ENCODE measurements around the gene CALCB. TPM values are rescaled to one million over a fixed set of nuclear protein-coding genes. Genes with fewer than 3 reads are reported as not detected.

CALCB gene
- total RNA-seq, 3 donors from 2014 or later, result not detected

DNA sequence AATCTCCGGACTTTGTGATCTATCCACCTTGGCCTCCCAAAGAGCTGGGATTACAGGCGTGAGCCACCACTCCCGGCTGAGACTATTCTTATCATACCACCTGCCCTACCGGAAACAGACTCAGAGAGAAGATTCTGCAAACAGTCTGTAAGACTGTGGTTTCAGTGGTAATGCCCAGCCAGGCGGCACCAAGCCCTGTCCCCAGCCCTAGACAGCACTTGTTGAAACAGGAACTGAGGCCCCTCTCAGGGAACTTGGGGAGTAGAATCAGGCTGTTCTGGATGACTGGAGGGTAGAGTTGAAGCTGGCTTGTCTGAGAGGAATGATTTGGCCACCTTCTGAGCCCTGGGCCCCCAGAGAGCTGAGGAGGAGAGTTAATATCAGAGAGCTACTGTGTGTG lies 40.0 kb downstream of the CALCB start:
- H3K27ac ChIP-seq, result no peak overlapping the region
- H3K9me3 ChIP-seq, result no peaks in the 10 kb centered on the region
- H3K27me3 ChIP-seq, result peaks cover 0 to 30% of the 10 kb centered on the region in 2 donors
- no peak overlapping the region for H3K4me3 ChIP-seq
- DNase-seq (ENCODE audit: low spot score in 2 of 2), result no peak
- TF ChIP-seq POLR2AphosphoS5 (IDR thresholded peaks at IDR 0.05), result no peak
- TF ChIP-seq, protein P1, sequence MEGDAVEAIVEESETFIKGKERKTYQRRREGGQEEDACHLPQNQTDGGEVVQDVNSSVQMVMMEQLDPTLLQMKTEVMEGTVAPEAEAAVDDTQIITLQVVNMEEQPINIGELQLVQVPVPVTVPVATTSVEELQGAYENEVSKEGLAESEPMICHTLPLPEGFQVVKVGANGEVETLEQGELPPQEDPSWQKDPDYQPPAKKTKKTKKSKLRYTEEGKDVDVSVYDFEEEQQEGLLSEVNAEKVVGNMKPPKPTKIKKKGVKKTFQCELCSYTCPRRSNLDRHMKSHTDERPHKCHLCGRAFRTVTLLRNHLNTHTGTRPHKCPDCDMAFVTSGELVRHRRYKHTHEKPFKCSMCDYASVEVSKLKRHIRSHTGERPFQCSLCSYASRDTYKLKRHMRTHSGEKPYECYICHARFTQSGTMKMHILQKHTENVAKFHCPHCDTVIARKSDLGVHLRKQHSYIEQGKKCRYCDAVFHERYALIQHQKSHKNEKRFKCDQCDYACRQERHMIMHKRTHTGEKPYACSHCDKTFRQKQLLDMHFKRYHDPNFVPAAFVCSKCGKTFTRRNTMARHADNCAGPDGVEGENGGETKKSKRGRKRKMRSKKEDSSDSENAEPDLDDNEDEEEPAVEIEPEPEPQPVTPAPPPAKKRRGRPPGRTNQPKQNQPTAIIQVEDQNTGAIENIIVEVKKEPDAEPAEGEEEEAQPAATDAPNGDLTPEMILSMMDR (IDR thresholded peaks at IDR 0.05), result no peak
- no peak for TF ChIP-seq POLR2A (IDR thresholded peaks at IDR 0.05)
- no peaks in the 10 kb centered on the region for H3K36me3 ChIP-seq
- intact Hi-C loops (cut with DNase I; ENCODE audit: low total_unique reads), result no loop called here
- no peaks in the 10 kb centered on the region for H3K4me1 ChIP-seq

DNA sequence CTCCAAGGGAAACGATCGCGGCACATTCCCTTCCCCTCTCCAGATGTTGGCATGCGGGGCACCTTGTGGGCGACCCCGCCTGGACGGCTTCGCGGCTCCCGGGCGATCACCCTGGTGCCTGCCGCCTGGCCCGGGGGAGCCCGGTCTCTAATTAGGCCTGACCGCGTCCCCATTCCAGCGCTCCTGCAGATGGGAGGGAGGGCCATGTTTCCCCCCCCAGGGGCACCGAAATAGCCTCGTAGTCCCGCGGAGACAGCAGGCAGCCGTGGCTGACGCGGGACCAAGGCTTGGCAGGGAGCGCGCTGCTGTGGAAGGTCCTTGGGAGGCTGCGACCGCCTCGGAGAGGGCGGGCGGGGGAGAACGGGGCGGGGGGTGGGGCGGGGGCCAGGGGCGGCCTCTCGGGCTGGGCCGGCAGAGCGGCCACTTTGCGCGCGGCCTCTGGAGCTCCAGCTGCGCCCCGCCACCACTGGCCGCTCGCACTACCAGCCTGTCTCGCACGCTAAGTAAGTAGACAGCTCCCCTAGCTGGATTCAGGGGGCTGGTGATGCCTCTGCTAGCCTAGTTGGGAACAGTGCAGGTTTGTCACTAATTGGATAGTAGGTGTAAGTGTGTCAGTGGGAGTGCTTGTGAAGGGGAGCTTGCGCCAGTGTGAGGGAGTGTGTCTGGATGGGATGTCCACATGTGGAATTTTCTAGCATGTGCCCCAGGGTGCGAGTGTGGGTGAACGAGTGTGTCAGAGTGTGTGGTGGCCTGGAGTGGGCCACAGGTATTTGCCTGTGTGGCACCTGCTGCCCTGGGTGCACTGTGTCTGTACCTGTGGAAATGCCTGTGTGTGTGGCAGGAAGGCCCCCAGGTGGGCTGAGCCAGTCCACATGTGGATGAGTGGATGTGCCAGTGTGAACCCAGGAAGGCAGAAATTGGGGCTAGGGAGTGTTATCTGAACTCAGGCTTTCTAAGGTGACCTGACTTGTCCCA lies 41.4 kb downstream of the CALCB start, which contains the start of gene INSC:
TSS of gene INSC (plus strand) at position 423 of the 975 bp plus-strand sequence. CDS start 34,252 bp downstream, outside the sequence.
- H3K9me3 ChIP-seq, result no peaks in the 10 kb centered on the region
- H3K4me1 ChIP-seq, result no peaks in the 10 kb centered on the region
- no peaks in the 10 kb centered on the region for H3K36me3 ChIP-seq
- peaks cover 0 to 30% of the 10 kb centered on the region in 2 donors for H3K27me3 ChIP-seq
- peak within 1 kb of the TSS; percentile 9 to 51 (median 44) for H3K4me3 ChIP-seq
- intact Hi-C loops (cut with DNase I; ENCODE audit: low total_unique reads), result no loop called here
- TF ChIP-seq POLR2AphosphoS5 (IDR thresholded peaks at IDR 0.05) (no peak), POLR2A (IDR thresholded peaks at IDR 0.05) (no peak)
- TF ChIP-seq, protein P1 (IDR thresholded peaks at IDR 0.05), result no peak
- DNase-seq (ENCODE audit: low spot score in 2 of 2), result no peak
- H3K27ac ChIP-seq, result no peak within 1 kb of the TSS

DNA sequence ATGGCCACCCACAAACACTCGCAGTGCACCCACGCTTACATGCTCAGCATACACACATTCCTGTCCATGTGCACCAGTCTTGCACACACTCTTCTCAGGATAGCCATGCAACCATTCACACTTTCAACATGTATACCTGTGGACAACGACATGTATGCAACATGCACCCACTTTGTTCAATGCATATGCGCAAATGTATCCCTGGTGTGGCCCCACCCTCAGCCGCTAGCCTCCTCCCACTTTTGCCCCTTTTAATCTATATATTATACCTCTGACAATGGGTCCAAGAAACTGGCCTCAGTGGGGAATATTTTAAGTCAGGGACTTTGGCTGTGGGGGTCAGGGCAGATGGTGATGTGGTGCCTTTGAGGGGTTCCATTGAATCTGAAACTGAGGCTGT lies 42.3 kb downstream of the CALCB start:
- TF ChIP-seq POLR2AphosphoS5 (IDR thresholded peaks at IDR 0.05), result no peak
- no peak for TF ChIP-seq POLR2A (IDR thresholded peaks at IDR 0.05)
- TF ChIP-seq, protein P1 (IDR thresholded peaks at IDR 0.05), result no peak
- no peaks in the 10 kb centered on the region for H3K36me3 ChIP-seq
- H3K9me3 ChIP-seq, result no peaks in the 10 kb centered on the region
- intact Hi-C loops (cut with DNase I; ENCODE audit: low total_unique reads), result no loop called here
- DNase-seq (ENCODE audit: low spot score in 2 of 2), result no peak
- H3K4me3 ChIP-seq, result no peak overlapping the region
- H3K27me3 ChIP-seq, result peaks cover 0 to 30% of the 10 kb centered on the region in 2 donors
- H3K27ac ChIP-seq, result no peak overlapping the region
- no peaks in the 10 kb centered on the region for H3K4me1 ChIP-seq

DNA sequence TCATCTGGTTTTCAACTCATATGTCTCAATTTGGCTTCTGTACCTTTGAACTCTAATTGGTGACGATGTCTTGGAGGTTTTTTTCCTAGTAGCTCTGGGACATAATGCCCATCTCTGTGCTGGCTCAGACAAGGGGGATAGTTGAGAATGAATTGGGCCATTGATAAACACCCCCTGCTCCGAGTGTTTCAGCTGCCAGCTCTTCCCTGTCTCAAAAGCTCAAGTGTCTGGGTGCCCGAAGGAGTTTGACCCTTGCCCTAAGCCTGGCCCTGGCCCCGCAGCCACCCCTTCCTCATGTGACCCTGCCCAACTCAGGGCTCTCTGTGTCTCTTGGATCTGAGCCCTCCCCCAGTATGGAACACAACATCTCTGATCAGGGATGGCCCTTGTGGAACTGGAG lies 44.4 kb downstream of the CALCB start:
- Histone ChIP-seq H3K4me3 (no peak overlapping the region), H3K9me3 (no peaks in the 10 kb centered on the region), H3K36me3 (no peaks in the 10 kb centered on the region), H3K27ac (no peak overlapping the region), H3K27me3 (peaks cover 0 to 30% of the 10 kb centered on the region in 2 donors), H3K4me1 (no peaks in the 10 kb centered on the region)
- no peak for DNase-seq (ENCODE audit: low spot score in 2 of 2)
- intact Hi-C loops (cut with DNase I; ENCODE audit: low total_unique reads), result no loop called here
- TF ChIP-seq, protein P1 (IDR thresholded peaks at IDR 0.05), result no peak
- TF ChIP-seq POLR2A (IDR thresholded peaks at IDR 0.05) (no peak), POLR2AphosphoS5 (IDR thresholded peaks at IDR 0.05) (no peak)

DNA sequence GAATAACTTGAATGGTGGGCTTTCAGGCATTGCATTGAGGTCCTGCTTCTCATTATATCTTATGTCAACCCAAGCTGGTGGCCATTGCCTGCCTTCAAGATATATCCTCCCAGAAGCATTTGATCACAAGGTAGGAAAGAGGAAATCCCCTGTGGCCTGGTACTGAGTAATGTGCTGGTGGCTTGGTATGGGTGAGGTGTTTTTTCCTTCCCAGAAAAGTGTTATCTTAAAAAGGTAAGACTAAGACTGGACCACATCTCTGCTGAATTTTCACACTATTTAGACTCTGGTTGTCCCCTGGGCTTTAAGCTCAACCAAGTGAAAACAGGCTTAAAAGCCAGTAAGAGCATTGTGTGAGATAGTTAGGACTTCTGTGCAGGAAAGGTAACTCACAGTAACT lies 45.0 kb downstream of the CALCB start:
- peaks cover 0 to 30% of the 10 kb centered on the region in 2 donors for H3K27me3 ChIP-seq
- H3K4me1 ChIP-seq, result no peaks in the 10 kb centered on the region
- no peak for TF ChIP-seq POLR2AphosphoS5 (IDR thresholded peaks at IDR 0.05)
- no peak for TF ChIP-seq POLR2A (IDR thresholded peaks at IDR 0.05)
- TF ChIP-seq, protein P1 (IDR thresholded peaks at IDR 0.05), result no peak
- H3K27ac ChIP-seq, result no peak overlapping the region
- no peaks in the 10 kb centered on the region for H3K9me3 ChIP-seq
- no peak overlapping the region for H3K4me3 ChIP-seq
- H3K36me3 ChIP-seq, result no peaks in the 10 kb centered on the region
- no peak for DNase-seq (ENCODE audit: low spot score in 2 of 2)
- intact Hi-C loops (cut with DNase I; ENCODE audit: low total_unique reads), result no loop called here
